Mononuclear cell (primary cell): ENCODE results near the gene RHBDD2. TPM values are rescaled to one million over a fixed set of nuclear protein-coding genes. Genes with fewer than 3 reads are reported as not detected.
"Not testable (repeated sequence)": the region's sequence is repeated elsewhere in the genome, so short reads cannot be mapped to it uniquely, and the experiment has no call there.

Experiments
- H3K27me3 ChIP-seq: 2 replicates; pipeline ENCODE4 v1.6.0; 2011; ENCODE audit warnings: low read length, control low read depth; ENCODE audit not compliant: insufficient read depth
- H3K4me1 ChIP-seq: 2 replicates; pipeline ENCODE4 v1.5.1; 2011; ENCODE audit warnings: mild to moderate bottlenecking, low read length, control low read depth; ENCODE audit not compliant: insufficient read depth
- H3K4me3 ChIP-seq: 2 replicates; pipeline ENCODE4 v1.5.1; 2011; ENCODE audit warnings: mild to moderate bottlenecking, low read length, moderate library complexity
- H3K9me3 ChIP-seq: 2 replicates; pipeline ENCODE4 v1.5.1; 2011; ENCODE audit warnings: low read depth, mild to moderate bottlenecking, control low read depth, low read length
- total RNA-seq: library from RNA; depleted of rRNA; stranded (reverse); fragments of >200 nt; gene quantifications from one replicate; pipeline ENCODE4 v1.2.3, GENCODE V29; 2012

The RHBDD2 gene
- total RNA-seq = 65.3 TPM

DNA sequence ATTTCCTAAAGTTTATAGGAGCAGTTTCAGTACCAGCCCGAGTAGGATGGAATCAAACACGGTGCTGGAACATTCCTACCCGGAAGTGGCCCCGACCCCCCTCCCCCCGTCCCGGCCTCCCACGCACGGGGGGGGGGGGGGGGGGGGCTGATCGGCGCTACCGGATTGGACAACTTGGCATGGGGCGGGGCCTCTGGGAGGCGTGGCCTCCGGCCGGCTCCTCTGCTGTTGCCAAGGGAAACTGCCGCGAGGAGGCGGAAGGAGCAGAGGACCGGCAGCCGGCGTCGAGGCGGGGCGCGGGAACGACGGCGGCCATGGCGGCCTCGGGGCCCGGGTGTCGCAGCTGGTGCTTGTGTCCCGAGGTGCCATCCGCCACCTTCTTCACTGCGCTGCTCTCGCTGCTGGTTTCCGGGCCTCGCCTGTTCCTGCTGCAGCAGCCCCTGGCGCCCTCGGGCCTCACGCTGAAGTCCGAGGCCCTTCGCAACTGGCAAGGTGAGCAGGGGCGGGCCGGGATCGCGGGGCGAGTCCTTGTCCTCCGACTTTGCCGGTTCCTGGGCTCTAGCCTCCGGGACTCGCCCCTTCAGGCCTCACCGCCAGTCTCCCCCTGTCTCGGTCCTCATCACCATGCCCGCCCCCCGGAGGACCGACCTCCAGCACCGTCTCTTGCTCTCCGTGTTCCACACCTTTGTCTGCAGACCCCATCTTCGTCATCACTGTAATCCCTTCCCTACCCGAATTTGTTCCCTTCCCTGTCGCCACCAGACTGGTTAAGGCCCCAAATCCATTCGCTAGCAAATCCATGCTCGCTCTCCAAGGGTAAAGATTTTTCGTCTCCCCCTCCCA lies at the start of gene RHBDD2:
RHBDD2 (plus strand) TSS at position 266 of the 843 bp plus-strand sequence; CDS start at position 315, 49 bp downstream.
- Histone ChIP-seq H3K27me3 (no peaks in the 10 kb centered on the region), H3K9me3 (no peaks in the 10 kb centered on the region), H3K4me1 (peaks cover 52% of the 10 kb centered on the region), H3K4me3 (peak within 1 kb of the TSS; percentile 75)

- not testable (repeated sequence) for H3K27me3 ChIP-seq, H3K4me3 ChIP-seq, H3K4me1 ChIP-seq, H3K9me3 ChIP-seq
Observed at GRCh38 chr7:75829656-75830055, 49.2 kb upstream of the RHBDD2 start.

DNA sequence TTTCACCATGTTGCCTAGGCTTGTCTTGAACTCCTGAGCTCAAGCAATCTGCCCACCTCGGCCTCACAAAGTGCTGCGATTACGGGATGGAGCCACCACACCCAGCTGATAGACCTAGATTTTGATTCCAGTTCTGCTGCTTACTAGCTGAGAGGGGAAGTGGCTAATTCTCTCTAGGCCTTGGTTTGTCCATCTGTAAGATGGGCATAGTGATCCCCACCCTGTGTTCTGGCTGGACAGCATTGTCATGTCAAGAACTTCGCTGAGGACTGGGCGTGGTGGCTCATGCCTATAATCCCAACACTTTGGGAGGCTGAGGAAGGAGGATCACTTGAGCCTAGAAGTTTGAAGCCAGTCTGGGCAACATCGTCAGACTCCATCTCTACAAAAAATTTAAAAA lies 47.9 kb upstream of the RHBDD2 start:
- Histone ChIP-seq H3K9me3 (no peaks in the 10 kb centered on the region), H3K27me3 (no peaks in the 10 kb centered on the region), H3K4me1 (no peaks in the 10 kb centered on the region), H3K4me3 (no peak overlapping the region)

- H3K27me3 ChIP-seq, H3K9me3 ChIP-seq, H3K4me3 ChIP-seq, H3K4me1 ChIP-seq: not testable (repeated sequence)
Observed at GRCh38 chr7:75833662-75834061, 45.2 kb upstream of the RHBDD2 start.

DNA sequence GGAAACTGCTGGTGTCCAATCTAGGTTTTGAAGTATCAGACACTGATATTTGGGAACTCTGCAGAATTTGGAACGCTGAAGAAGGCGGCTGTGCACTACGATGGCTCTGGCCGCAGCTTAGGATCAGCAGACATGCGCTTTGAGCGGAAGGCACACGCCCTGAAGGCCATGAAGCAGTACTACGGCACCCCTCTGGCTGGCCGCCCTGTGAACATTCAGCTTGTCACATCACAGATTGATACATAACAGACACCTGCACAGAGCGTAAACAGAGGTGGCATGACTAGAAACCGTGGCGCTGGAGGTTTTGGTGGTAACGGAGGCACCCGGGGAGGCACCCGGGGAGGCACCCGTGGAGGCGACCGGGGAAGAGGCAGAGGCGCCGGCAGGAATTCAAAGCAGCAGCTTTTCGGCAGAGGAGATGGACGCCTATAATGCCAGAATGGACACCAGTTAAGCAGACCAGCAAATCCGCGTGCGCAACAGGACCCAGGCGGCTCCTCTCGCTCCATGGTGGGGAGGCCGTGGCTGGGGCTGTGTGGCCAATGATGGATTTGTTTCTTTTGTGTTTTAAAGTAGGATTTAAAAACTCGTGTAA lies 43.0 kb upstream of the RHBDD2 start:
- H3K4me3 ChIP-seq = no peak overlapping the region
- no peaks in the 10 kb centered on the region for H3K9me3 ChIP-seq
- no peaks in the 10 kb centered on the region for H3K4me1 ChIP-seq
- no peaks in the 10 kb centered on the region for H3K27me3 ChIP-seq

- Histone ChIP-seq H3K4me1 (no peaks in the 10 kb centered on the region), H3K9me3 (no peaks in the 10 kb centered on the region), H3K27me3 (no peaks in the 10 kb centered on the region), H3K4me3 (no peak overlapping the region)
Observed at GRCh38 chr7:75836798-75837197, 42.0 kb upstream of the RHBDD2 start.

DNA sequence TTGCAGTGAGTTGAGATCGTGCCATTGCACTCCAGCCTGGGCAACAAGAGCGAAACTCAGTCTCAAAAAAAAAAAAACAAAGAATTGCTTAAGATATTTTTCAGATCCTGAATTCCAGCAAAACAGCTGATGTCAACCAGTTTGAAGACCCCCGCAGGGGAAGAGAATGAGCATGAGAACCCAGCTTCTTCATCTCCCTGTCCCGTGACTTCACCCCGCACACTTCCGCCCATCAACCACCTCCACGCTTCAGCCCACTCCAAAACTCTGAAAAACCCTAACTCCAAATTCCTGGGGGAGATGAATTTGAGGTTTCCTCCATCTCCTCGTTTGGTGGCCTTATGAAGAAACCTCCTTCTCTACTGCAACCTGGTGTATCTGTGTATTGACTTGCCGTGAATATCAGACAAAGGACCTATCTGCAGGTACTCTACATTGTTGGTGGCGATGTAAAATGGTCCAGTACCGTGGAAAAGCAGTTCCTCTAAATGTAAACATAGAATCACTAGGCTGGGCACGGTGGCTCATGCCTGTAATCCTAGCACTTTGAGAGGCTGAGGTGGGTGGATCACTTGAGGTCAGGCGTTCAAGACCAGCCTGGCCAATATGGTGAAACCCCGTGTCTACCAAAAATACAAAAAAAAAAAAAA lies 40.4 kb upstream of the RHBDD2 start:
- not testable (repeated sequence) for H3K27me3 ChIP-seq, H3K4me3 ChIP-seq, H3K9me3 ChIP-seq
- H3K4me1 ChIP-seq = peaks cover 14% of the 10 kb centered on the region

- Histone ChIP-seq H3K4me1 (peaks cover 20% of the 10 kb centered on the region), H3K27me3 (no peaks in the 10 kb centered on the region), H3K9me3 (no peaks in the 10 kb centered on the region)
Observed at GRCh38 chr7:75840029-75840428, 38.8 kb upstream of the RHBDD2 start.

GRCh38 chr7:75842836-75843446 lies 35.9 kb upstream of the RHBDD2 start:
- Histone ChIP-seq H3K27me3 (no peaks in the 10 kb centered on the region), H3K4me1 (peaks cover 26% of the 10 kb centered on the region), H3K4me3 (no peak overlapping the region), H3K9me3 (no peaks in the 10 kb centered on the region)

More at GRCh38 chr7:75840029-75840428, 38.8 kb upstream of the RHBDD2 start:
- H3K4me3 ChIP-seq = no peak overlapping the region

- Histone ChIP-seq H3K27me3 (no peaks in the 10 kb centered on the region), H3K4me3 (no peak overlapping the region), H3K4me1 (peaks cover 33% of the 10 kb centered on the region), H3K9me3 (no peaks in the 10 kb centered on the region)
Observed at GRCh38 chr7:75843613-75844116, 35.2 kb upstream of the RHBDD2 start.

DNA sequence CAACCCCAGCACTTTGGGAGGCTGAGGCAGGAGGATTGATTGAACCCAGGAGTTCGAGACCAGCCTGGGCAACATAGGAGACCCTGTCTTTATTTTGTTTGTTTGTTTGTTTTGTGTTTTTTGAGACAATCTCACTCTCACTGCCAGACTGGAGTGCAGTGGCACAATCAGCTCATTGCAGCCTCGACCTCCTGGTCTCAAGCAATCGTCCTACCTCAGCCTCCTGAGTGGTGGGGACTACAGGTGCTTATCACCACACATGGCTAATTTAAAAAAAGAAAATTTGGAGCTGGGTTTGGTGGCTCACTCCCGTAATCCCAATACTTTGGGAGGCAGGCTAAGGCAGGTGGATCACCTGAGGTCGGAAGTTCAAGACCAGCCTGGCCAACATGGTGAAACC lies 34.7 kb upstream of the RHBDD2 start:
- H3K4me1 ChIP-seq = peaks cover 36% of the 10 kb centered on the region
- H3K9me3 ChIP-seq = no peaks in the 10 kb centered on the region
- no peak overlapping the region for H3K4me3 ChIP-seq
- no peaks in the 10 kb centered on the region for H3K27me3 ChIP-seq

DNA sequence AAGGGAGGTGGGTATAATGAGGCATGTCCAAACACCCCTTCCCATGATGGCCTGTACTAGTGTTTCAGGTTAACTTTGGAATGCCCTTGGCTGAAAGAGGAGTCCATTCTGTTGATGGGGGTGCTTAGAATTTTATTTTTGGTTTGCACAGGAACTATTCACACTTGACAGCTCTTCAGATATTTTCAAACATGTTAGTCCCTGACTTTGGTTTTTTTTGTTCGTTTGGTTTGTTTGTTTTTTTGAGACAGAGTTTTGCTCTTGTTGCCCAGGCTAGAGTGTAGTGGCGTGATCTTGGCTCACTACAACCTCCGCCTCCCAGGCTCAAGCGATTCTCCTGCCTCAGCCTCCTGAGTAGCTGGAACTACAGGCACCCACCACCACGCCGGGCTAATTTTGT lies 33.7 kb upstream of the RHBDD2 start:
- H3K4me3 ChIP-seq, H3K27me3 ChIP-seq, H3K9me3 ChIP-seq: not testable (repeated sequence)
- H3K4me1 ChIP-seq = peaks cover 45% of the 10 kb centered on the region

DNA sequence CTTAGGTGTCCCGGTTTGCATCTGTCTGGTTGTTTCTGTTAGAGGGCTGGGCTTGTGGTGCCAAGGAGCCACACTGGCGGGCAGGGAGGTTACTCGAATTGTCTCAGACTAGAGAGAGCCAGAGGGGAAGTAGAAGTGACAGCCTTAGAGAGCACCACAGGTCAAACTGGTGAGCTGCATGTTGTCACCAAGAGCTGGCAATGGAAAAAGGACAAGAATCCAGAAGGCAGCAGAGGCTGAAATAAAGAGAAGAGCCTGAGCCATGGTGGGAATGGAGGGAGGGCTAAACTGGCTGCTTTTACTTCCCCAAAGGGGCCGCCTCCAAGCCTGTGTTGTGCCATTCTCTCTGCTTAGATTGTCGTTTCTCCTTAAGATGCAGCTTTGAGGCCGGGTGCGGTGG lies 31.1 kb upstream of the RHBDD2 start:
- Histone ChIP-seq H3K27me3 (no peaks in the 10 kb centered on the region), H3K9me3 (no peaks in the 10 kb centered on the region), H3K4me1 (peaks cover 47% of the 10 kb centered on the region)

DNA sequence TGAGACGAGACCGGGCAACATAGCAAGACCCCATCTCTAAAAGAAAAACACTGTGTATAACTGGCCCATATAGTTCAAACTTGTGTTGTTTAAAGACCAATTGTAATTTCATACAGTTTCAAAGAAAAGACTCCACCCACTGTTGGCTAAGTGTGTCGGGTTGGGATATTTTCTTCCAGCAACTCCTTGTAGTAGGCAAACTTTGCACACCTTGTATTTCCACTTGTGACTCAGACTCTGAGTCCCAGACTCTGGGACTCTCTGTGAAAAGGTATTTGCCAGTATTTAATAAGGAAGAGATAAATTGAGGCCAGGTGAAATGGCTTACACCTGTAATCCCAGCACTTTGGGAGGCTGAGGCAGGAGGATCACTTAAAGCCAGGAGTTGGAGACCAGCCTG lies 29.3 kb upstream of the RHBDD2 start:
- no peaks in the 10 kb centered on the region for H3K27me3 ChIP-seq
- no peaks in the 10 kb centered on the region for H3K9me3 ChIP-seq
- no peak overlapping the region for H3K4me3 ChIP-seq
- H3K4me1 ChIP-seq = peaks cover 34% of the 10 kb centered on the region

More for the DNA sequence above, 31.1 kb upstream of the RHBDD2 start:
- H3K4me3 ChIP-seq = no peak overlapping the region

- peaks cover 34% of the 10 kb centered on the region for H3K4me1 ChIP-seq
- no peak overlapping the region for H3K4me3 ChIP-seq
- no peaks in the 10 kb centered on the region for H3K9me3 ChIP-seq
- no peaks in the 10 kb centered on the region for H3K27me3 ChIP-seq
Observed at GRCh38 chr7:75850235-75850634, 28.6 kb upstream of the RHBDD2 start.
